AG04450 (cell line): ENCODE data around the gene KIF1C. TPM values are rescaled to one million over a fixed set of nuclear protein-coding genes. Genes with fewer than 3 reads are reported as not detected.
A peak's percentile ranks its signal among the peaks of the same experiment; 100 is the strongest.

ENCODE experiments used
- CTCF ChIA-PET: fragments of 300-600, 350-600 bp; formaldehyde crosslinking; extraction: SDS; loops from one replicate; lab custom pipeline; 2022; ENCODE audit warnings: antibody characterized with exemption, inconsistent platforms; lab: Charles Lee
- POLR2A ChIA-PET: fragments of 350-600 bp; formaldehyde crosslinking; extraction: SDS; loops from one replicate; lab custom pipeline; 2021; ENCODE audit warnings: antibody characterized with exemption, inconsistent platforms; lab: Yijun Ruan, JAX
- DNase-seq: peaks from one replicate; pipeline ENCODE4 v3.0.0-alpha.2; 2011; ENCODE audit warnings: low read depth, low spot score
- H3K27ac ChIP-seq: one replicate; pipeline ENCODE4 v1.5.1; 2012; ENCODE audit warnings: low read depth, low read length, control low read depth
- H3K27me3 ChIP-seq: one replicate; pipeline ENCODE4 v1.6.0; 2012; ENCODE audit warnings: low read length; ENCODE audit not compliant: control insufficient read depth, insufficient read depth
- H3K4me3 ChIP-seq: 2 replicates; pipeline ENCODE4 v1.5.1; 2011; ENCODE audit warnings: mild to moderate bottlenecking, low read depth, low read length, control low read depth
- H3K9me3 ChIP-seq: 2 replicates; pipeline ENCODE4 v1.5.1; 2012; ENCODE audit warnings: low read length; ENCODE audit not compliant: control insufficient read depth, insufficient read depth
- polyA plus RNA-seq: library from polyadenylated mRNA; depleted of rRNA; stranded (reverse); fragments of >200 nt; gene quantifications from 2 replicates; pipeline ENCODE4 v1.2.3, GENCODE V29; 2011
- TF ChIP-seq, protein P1 (sequence below): IDR thresholded peaks from 2 replicates; pipeline ENCODE4 v1.5.1; 2011; ENCODE audit warnings: low read depth, low read length, control low read depth, inconsistent platforms

The KIF1C gene
- polyA plus RNA-seq, 1 experiment = 49.8 TPM

GRCh38 chr17:5035315-5035714 is 37.6 kb downstream of the KIF1C start, which contains the start of gene SLC52A1:
TSS of gene SLC52A1 (minus strand) at chr17:5035426. CDS start at chr17:5034606, 820 bp downstream.
- TF ChIP-seq, protein P1, sequence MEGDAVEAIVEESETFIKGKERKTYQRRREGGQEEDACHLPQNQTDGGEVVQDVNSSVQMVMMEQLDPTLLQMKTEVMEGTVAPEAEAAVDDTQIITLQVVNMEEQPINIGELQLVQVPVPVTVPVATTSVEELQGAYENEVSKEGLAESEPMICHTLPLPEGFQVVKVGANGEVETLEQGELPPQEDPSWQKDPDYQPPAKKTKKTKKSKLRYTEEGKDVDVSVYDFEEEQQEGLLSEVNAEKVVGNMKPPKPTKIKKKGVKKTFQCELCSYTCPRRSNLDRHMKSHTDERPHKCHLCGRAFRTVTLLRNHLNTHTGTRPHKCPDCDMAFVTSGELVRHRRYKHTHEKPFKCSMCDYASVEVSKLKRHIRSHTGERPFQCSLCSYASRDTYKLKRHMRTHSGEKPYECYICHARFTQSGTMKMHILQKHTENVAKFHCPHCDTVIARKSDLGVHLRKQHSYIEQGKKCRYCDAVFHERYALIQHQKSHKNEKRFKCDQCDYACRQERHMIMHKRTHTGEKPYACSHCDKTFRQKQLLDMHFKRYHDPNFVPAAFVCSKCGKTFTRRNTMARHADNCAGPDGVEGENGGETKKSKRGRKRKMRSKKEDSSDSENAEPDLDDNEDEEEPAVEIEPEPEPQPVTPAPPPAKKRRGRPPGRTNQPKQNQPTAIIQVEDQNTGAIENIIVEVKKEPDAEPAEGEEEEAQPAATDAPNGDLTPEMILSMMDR = no peak
- H3K27me3 ChIP-seq = peaks cover 7% of the 10 kb centered on the region

GRCh38 chr17:5042157-5043022 is 44.6 kb downstream of the KIF1C start:
- H3K9me3 ChIP-seq = peaks cover 4% of the 10 kb centered on the region; the same call in 1 of the 2 replicates
- CTCF ChIA-PET = interaction anchor here (0.6 kb wide), 1 partner anchor 62 kb away, joined by 4 read pairs; no protein-coding TSS in a partner anchor
- no peak for DNase-seq
- no peaks in the 10 kb centered on the region for H3K27me3 ChIP-seq
- TF ChIP-seq, protein P1 = no peak
- H3K4me3 ChIP-seq = no peak overlapping the region
- POLR2A ChIA-PET = no interaction called here
- no peak overlapping the region for H3K27ac ChIP-seq

More at GRCh38 chr17:5035315-5035714, 37.6 kb downstream of the KIF1C start, which contains the start of gene SLC52A1:
- peak within 1 kb of the TSS; percentile 13; the same call in 1 of the 2 replicates for H3K4me3 ChIP-seq
- no peak for DNase-seq
- ChIA-PET CTCF (interaction anchor here (0.7 to 2.4 kb wide), 3 partner anchors 8 to 54 kb away, joined by 3 to 7 read pairs (median 3); no protein-coding TSS in a partner anchor), POLR2A (no interaction called here)
- H3K9me3 ChIP-seq = peaks cover under 1% of the 10 kb centered on the region; the same call in 1 of the 2 replicates
- no peak within 1 kb of the TSS for H3K27ac ChIP-seq

DNA sequence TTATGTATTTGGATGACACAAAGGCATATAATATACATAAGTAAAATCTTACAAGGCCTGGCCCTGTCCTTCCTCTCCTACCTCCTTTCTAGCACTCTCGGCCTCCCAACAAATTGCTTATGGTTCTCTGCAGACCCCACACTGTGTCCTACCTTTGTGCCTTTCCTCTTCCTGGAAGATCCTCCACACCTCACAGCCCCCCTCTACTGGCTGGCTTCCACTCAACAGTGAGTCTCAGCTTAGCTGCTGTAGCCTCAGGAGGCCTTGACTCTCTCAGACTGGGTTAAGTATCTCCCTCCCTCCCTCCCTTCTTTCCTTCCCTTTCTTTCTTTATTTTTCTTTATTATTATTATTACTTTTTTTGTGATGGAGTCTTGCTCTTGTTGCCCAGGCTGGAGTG is 45.8 kb downstream of the KIF1C start:
- no peak overlapping the region for H3K27ac ChIP-seq
- POLR2A ChIA-PET = no interaction called here
- no peak for DNase-seq
- CTCF ChIA-PET = no interaction called here
- peaks cover 4% of the 10 kb centered on the region; the same call in 1 of the 2 replicates for H3K9me3 ChIP-seq
- TF ChIP-seq, protein P1 = no peak
- no peaks in the 10 kb centered on the region for H3K27me3 ChIP-seq
- no peak overlapping the region for H3K4me3 ChIP-seq

GRCh38 chr17:5044630-5045029 is 46.9 kb downstream of the KIF1C start:
- no peak for DNase-seq
- CTCF ChIA-PET = no interaction called here
- TF ChIP-seq, protein P1 = no peak
- Histone ChIP-seq H3K9me3 (peaks cover 4% of the 10 kb centered on the region; the same call in 1 of the 2 replicates), H3K27ac (no peak overlapping the region), H3K4me3 (no peak overlapping the region), H3K27me3 (no peaks in the 10 kb centered on the region)
- POLR2A ChIA-PET = no interaction called here

DNA sequence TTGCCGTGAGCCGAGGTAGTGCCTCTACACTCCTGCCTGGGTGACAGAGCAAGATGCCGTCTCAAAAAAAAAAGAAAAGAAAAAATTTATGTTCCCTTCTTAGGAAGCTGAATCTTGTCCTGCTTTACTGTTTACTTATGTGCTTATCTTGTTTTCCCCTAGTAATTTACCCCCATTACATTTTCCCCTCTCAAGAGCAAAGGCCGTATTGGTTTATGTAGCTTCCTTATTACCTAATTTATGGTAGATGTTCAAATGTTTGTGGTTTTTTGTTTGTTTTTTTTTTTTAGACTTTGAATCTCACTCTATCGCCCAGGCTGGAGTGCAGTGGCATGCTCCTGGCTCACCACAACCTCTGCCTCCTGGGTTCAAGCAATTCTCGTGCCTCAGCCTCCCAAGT is 47.7 kb downstream of the KIF1C start:
- DNase-seq = no peak
- POLR2A ChIA-PET = no interaction called here
- no peak overlapping the region for H3K4me3 ChIP-seq
- CTCF ChIA-PET = interaction anchor here (0.6 to 1.1 kb wide), 2 partner anchors 14 to 63 kb away, joined by 3 read pairs; no protein-coding TSS in a partner anchor
- TF ChIP-seq, protein P1 = no peak
- peaks cover 2% of the 10 kb centered on the region; the same call in 1 of the 2 replicates for H3K9me3 ChIP-seq
- no peak overlapping the region for H3K27ac ChIP-seq
- H3K27me3 ChIP-seq = no peaks in the 10 kb centered on the region
